GM21423 (cell line): ENCODE measurements around the gene PCSK5.

Source experiments
- ATAC-seq: cut with Tn5 transposase; IDR thresholded peaks from one replicate; pipeline ENCODE4 v1.9.1; 2021; ENCODE audit warnings: mild to moderate bottlenecking, moderate library complexity; ENCODE audit not compliant: unreplicated experiment

The PCSK5 gene

GRCh38 chr9:76176171-76176570, 285.7 kb downstream of the PCSK5 start:
- ATAC-seq = no peak

GRCh38 chr9:76177931-76178330, 287.5 kb downstream of the PCSK5 start:
- ATAC-seq = no peak

GRCh38 chr9:76180541-76180940, 290.1 kb downstream of the PCSK5 start:
- ATAC-seq = no peak

DNA sequence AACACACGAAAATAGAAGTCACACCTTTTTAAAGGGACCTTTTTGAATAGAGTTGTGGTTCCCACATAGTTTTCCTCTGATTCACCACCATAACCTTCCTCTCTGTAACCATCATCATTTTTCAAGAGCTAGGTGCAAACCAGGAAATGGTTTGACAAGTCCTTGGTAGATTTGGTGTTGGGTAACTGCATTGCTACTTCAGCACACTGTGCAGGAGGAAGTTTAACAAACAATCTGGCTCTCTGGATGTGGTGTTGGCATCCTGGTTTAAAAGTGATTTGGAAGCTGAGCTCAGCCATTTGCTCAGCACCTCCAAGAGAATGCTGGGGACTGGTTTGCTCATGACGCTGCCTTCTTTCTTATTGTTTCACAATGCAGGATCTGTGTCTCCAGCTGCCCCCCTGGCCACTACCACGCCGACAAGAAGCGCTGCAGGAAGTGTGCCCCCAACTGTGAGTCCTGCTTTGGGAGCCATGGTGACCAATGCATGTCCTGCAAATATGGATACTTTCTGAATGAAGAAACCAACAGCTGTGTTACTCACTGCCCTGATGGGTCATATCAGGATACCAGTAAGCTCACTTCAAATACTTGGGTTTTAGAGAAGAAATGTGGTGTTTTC, 290.7 kb downstream of the PCSK5 start:
- ATAC-seq = no peak

DNA sequence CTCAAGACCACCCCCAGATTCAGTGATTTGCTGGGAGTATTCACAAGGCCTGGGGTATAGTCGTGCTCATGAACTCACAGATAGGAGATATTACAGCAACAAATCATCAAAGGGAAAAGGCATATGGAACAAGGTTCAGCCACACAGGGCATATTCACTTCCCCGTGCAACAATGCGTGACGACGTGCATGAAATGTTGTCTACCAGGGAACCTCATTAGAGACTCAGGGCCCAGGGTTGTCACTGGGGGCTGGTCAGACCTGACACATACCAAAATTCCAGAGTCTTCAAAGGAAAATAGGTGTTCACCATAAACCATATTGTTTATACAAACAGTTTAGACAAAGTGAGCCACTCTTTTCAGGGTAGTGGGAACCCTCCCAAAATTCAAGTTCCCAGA, 291.3 kb downstream of the PCSK5 start:
- no peak for ATAC-seq

GRCh38 chr9:76185432-76185831, 295.0 kb downstream of the PCSK5 start:
- ATAC-seq = no peak

- ATAC-seq = no peak
Observed at GRCh38 chr9:76188286-76188685, 297.8 kb downstream of the PCSK5 start.

DNA sequence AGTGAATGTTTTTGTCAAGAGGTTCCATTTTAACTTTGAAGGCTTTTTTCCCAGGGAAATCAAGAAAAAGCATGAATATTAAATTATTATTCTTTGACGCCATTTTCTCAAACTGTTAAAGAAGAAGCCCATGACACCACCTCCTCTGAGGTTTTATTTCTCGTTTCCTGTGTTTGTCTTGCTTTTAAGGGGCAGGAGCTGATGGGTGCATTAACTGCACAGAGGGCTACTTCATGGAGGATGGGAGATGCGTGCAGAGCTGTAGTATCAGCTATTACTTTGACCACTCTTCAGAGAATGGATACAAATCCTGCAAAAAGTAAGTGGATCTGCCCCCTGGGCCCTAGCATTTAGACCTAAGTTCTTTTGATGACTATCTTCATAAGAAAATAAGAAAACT, 298.4 kb downstream of the PCSK5 start:
- no peak for ATAC-seq

DNA sequence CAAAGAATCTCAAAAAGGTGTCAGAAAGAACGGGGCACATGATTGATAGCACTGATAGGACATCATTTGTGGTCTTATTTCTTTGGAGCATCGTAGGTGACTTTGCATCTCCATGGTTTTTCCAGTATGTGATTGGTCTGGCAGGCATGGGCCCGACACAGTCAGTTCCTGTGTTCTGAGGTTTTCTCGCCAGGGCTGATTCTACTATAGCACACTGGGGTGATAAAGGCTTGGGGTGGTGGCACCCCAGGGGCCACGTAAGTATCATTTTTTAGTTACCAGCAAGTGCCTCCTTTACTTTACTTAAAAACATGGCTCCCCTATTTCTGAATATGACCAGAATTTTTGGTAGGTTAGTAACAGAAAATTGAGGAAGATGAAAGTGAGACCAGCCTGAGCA, 301.0 kb downstream of the PCSK5 start:
- no peak for ATAC-seq

DNA sequence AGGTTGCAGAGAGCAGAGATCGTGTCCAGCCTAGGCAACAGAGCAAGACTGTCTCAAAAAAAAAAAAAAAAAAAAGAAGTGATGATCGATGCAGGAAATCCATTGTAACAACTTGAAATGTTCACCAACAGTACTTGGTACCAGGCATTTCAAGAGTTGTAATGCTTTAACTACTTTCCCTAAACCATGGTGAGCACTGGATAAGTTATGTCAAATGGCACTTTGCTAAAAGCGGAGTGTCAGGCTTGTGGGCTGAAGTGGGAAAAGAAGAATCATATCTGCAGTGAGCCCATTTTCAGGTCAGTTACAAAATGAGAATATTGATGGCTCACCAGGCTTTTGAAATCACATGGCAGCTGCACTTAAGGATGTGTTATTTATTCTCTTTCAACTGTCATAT, 301.5 kb downstream of the PCSK5 start:
- ATAC-seq = no peak

DNA sequence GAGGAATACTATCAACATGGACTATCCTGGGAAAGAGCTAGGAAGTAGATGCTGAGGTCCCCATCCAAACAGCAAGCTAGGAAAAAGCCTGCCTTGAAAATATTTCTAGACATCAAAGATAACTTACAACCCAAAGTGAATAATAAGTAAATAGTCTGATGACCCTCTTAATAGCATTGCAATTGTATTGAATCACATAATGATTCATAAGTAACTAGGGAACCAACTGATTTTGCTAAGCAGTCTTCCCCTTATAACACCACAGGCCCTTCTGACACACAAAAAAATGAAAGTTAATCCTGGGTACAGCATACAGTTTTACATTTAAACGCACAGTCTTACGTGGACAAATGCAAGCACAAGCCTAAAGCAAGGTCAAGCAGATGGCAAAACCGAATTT, 304.4 kb downstream of the PCSK5 start:
- ATAC-seq = no peak

DNA sequence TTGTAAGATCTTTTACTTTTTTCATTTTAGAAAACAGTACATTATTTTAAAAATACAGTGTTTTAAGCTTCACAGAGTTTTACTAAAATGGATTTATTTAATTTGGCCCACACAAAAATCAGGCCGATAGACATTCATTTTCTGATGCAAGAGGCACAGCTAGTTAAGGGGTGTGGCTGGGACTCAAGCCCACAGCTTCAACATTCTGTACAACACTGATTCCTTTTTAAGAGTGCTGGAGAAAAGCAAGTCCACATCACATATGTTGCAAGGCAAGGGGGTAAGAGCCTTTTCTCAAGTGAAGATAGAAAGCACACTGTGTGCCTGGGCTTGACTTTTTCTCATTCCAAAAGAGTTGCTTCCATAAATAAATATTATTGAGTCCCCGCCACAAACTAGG, 307.9 kb downstream of the PCSK5 start:
- no peak for ATAC-seq

DNA sequence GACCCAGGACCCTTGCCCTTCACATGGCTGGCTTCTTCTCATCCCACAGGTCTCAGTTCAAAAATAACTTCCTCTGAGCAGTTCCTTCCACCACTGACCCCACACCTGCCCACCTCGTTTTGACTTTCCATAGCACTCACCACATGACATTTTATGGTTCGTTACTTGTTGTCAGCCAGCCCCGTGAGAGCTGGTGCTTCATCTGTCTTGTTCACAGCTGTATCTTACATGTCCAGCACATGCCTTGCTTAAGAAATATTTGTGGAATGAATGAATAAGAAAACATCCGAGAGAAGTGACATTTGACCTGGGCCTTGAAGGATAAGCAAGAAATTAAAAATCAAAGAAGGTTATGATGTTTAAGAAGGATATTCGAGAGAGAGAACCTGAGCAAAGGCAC, 309.8 kb downstream of the PCSK5 start:
- ATAC-seq = no peak

GRCh38 chr9:76200745-76201144, 310.3 kb downstream of the PCSK5 start:
- no peak for ATAC-seq

DNA sequence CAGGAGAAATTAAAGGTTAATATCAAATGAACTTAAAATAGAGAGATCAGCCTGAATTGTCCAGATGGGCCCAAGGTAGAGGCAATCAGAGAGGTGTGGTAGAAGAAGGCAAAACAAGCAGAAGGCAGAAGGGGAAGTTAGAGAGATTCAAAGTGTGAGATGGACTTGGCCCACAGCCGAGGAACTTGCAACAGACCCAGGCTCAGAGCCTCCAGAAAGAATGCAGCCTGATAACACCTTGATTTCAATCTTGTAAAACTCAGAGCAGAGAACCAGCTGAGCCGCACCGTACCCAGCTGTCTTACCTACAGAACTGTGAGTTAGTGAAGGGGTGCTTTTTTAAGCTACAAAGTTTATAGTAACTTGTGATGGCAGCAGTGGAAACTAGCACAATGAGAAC, 312.9 kb downstream of the PCSK5 start:
- ATAC-seq = no peak

GRCh38 chr9:76206821-76207220, 316.3 kb downstream of the PCSK5 start:
- no peak for ATAC-seq

DNA sequence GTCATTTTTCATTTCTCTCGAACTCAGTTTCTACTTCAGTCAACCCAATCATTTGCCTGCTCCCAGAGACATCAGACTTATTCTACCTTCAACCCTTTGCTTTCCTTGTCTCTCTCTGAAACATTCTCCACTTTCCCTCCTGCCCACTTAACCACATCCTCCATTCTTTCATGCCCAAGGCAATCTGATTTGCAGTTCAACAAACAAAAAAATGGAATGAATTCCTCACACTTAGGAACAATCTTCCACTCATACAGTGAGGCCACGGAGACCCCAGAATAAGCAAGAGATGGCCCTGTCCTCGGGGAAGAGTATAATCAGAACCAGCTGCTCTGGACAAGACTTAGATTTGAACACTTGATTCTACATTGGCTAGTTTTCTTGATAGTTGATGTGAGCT, 323.3 kb downstream of the PCSK5 start:
- ATAC-seq = no peak

DNA sequence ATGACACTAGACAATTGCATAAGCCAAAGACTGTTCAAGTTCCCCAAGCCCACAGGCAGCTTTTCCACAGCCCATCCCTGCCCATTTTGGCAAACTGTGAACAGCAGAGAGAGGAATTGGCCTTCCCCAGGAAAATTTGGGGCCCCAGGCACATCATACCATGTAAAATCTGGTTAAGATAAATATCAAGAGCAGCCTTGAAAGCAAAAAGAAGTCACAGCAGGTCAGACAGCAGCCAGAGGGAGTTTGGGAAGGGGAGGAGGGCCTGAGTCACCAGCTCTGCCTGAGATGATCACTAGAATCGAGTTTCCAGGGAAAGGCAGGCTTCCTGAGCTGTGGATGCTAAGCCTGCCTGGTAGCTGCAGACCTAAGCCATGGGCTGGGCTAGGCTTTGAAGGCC, 324.6 kb downstream of the PCSK5 start:
- no peak for ATAC-seq

DNA sequence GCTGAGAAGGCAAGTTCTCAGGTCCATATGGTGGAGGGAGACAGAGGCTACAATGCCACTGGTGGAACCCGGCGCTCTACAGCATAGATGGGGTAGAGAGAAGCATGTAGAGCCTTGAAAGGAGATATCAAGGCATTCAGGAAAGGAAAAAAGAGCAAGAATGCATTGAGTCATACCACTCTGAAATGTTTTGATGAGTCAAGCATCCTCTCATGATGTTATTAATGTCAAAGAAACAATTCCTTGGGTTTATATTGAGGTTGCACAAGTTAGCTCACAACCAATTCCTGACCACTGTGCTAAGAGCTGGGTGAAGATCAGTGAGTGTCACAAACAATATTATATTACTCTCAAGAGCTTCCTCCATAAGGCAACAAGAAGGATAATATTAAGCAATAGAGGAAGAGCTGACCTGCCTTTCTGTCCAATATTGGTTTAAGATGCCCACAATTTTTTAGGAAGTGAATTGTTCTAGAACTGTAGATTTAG, 325.7 kb downstream of the PCSK5 start:
- no peak for ATAC-seq

- no peak for ATAC-seq
Observed at GRCh38 chr9:76218117-76218885, 327.8 kb downstream of the PCSK5 start.

- ATAC-seq = no peak
Observed at GRCh38 chr9:76218886-76219445, 328.5 kb downstream of the PCSK5 start.

DNA sequence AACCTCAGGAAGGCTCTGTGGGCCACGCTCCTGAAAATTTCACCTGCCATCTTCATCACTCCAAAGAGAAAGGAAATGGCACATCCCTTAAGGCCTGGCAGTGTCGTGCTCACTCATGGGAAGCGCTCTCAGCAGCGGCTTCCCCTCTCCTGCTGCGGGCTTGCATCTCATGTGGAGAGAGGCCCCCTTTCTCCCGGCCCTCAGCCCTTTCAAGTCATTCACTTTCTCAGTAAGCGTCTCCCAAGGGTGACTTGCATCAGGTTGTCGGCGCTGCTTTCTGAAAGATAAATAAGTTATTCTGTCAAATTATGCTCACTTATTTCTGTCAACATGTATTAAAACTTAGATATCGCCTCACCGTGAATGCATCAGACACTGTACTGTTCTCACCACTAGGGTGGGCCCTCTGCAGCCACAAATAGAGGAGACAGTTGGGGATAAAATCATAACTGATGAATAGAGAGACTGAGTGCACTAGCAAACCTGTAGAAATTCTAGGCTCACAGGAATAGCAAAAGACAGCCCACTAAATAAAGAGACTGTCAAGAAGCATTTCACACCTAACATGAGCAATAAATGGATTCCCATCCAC, 329.2 kb downstream of the PCSK5 start:
- ATAC-seq = no peak
